Suprapubic skin (tissue), 3 donors: ENCODE results near the gene COLGALT1.

Experiments used
- CTCF ChIP-seq, 2 donors: fragments of 200-600 bp in 1 of 2; fragments of 450-650 bp in 1 of 2; sonication (generic) in 1 of 2; IDR thresholded peaks; one replicate each; pipeline ENCODE4 v1.5.1; 2016 to 2019; ENCODE audit warnings: antibody characterized with exemption in 2 of 2, mild to moderate bottlenecking in 1 of 2, moderate library complexity in 1 of 2
- POLR2A ChIP-seq, 2 donors: fragments of 450-650 bp; IDR thresholded peaks; one replicate each; pipeline ENCODE4 v1.6.1; 2017; ENCODE audit warnings: antibody characterized with exemption in 2 of 2, mild to moderate bottlenecking in 2 of 2, moderate library complexity in 2 of 2

DNA sequence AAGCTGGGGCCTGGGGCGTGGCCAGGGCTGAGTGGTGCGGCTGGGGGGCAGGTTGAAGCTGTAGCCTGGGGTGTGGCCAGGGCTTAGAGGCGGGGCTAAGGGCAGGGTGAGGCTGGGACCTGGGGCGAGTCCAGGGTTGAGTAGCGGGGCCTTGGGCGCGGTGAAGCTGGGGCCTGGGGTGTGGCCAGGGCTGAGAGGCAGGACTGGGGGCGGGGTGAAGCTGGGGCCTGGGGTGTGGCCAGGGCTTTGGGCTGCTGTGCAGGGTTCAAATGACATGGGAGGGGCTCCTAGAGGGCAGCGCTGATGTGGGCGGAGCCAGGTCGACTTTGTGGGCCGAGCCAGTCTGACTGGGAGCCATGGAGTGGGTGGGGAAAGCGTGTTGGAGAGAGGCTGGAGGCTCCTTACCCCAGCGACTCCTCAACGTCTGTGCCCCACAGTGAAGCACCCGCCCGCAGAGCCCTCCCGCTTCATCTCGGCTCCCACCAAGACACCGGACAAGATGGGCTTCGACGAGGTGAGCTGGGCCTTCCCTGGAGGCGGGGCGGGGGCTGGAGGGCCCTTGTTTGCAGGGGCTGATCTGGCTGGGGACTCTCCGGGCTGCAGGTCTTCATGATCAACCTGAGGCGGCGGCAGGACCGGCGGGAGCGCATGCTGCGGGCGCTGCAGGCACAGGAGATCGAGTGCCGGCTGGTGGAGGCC, 21.5 kb downstream of the COLGALT1 start:
- TF ChIP-seq CTCF (IDR thresholded peaks at IDR 0.05): no peak
- TF ChIP-seq POLR2A (IDR thresholded peaks at IDR 0.05): no peak
